HL-60/S4 treated with phorbol 12-myristate 13-acetate at 8.2 ng/mL for 4 days and 3 days (cell line): Measurements from ENCODE around the gene EMC10.
"Not testable (repeated sequence)": the region's sequence is repeated elsewhere in the genome, so short reads cannot be mapped to it uniquely, and the experiment has no call there.

Experiments used
- in situ Hi-C: fragments of 300-500 bp; cut with MboI; formaldehyde crosslinking; loops from 2 replicates; pipeline ENCODE4 v1.15.0; 2022; ENCODE audit warnings: low sequenced_read_pairs

The EMC10 gene

DNA sequence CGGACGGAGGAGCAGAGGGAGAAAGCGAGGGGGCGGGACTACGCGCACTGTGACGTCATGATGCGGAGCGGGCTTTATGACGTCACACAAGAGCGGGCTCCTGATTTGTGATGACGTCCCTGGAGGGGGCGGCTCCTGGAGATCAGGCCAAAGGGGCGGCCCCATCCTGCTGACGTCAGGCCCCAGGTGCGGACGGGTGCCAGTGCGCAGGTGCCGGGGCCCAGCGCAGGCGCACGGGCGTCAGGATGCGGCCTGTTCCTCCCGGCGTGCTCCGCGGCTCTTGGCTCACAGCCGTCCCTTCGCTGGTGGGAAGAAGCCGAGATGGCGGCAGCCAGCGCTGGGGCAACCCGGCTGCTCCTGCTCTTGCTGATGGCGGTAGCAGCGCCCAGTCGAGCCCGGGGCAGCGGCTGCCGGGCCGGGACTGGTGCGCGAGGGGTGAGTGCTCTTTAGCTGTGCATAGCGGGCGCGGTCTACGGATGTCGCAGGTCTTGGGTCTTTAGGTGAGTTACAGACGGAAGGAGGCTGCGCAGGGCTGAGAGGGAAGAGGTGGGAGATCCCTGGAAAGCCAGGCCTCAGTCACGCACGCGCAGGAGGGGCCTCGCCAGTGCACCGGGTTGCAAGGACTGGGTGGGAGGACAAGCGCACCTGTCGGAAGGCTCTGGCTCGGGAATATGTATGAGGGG, at the start of gene EMC10, which contains the start of gene GARIN5A:
Gene EMC10, plus strand, starts transcription at position 284 of the 683 bp plus-strand sequence. Its CDS starts 38 bp downstream, at position 322.
Gene GARIN5A, minus strand, starts transcription at position 625 of the 683 bp plus-strand sequence. Its CDS starts 460 bp downstream, at position 165.
- in situ Hi-C loops, result no loop called here

DNA sequence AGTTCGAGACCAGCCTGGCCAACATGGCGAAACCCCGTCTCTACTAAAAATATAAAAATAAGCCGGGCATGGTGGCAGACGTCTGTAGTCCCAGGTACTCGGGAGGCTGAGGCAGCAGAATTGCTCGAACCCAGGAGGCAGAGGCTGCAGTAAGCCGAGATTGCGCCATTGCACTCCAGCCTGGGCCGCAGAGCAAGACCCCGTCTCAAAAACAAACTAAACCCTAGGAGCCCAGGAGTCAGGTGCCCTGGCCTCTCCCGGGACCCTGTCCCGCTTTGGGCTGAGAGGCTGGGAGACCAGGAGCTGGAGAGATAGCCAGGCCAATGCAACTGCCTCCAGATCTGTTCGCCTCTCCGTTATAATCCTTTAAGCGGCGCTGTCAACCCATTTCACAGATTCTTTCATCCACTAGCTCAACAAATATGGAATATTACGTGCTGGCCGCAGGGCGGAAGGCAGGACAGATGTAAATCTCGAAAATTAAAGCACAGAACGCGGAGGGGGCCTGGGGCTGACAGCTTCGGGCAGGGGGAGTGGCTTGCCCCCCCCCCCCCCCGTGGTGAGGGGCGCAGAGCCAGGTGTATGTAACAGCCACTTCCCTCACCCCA, 48.9 kb upstream of the EMC10 start:
- in situ Hi-C loops, result no loop called here

DNA sequence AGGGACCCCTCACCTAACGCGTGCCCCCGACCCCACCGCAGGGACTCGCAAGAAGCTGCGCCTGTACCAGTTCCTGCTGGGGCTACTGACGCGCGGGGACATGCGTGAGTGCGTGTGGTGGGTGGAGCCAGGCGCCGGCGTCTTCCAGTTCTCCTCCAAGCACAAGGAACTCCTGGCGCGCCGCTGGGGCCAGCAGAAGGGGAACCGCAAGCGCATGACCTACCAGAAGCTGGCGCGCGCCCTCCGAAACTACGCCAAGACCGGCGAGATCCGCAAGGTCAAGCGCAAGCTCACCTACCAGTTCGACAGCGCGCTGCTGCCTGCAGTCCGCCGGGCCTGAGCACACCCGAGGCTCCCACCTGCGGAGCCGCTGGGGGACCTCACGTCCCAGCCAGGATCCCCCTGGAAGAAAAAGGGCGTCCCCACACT, 48.3 kb upstream of the EMC10 start:
- in situ Hi-C loops, result no loop called here

DNA sequence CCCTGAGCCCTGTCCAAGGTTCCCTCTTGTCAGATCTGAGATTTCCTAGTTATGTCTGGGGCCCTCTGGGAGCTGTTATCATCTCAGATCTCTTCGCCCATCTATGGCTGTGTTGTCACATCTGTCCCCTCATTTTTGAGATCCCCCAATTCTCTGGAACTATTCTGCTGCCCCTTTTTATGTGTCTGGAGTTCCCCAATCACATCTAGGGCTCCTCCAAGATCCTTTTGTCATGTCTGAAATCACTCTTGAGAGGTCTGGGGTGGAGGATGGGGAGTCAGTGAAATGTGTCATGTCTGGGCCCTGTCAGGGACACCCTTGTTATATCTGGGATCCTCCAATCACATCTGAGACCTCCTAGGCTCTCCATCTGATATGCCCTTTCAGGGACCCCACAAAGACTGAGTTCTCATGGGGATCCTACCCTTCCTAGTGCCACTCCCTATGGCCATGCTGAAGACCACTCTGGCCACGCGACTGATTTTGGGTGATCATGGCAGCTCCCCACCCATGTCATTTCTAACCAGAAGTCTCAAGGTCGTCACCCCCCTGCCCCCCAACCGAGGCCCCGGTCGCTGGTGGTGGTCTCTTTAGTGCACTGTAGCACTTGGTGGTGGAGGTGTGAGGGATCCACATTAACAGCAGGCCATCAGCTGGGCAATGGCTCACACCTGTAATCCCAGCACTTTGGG, 47.4 kb upstream of the EMC10 start:
- in situ Hi-C loops, result no loop called here

DNA sequence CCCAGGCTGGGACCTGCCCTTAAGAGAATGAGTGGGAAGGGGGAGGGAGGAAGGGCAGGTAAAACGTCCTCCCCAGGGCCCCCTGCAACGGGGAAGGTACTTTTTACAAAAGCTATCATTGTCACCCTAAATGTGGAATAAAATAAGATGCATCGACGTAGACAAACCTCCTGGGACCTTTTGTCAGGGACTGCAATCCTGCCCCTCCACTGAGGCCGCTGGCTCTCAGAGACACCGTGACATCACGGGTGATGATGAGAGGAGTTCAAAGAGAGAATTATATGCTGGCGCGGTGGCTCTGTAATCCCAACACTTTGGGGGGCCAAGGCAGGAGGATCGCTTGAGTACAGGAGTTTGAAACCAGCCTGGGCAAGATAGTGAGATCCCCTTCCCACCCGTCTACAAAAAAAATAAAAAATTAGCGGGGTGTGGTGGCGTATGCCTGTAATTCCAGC, 45.4 kb upstream of the EMC10 start:
- in situ Hi-C loops, result no loop called here

DNA sequence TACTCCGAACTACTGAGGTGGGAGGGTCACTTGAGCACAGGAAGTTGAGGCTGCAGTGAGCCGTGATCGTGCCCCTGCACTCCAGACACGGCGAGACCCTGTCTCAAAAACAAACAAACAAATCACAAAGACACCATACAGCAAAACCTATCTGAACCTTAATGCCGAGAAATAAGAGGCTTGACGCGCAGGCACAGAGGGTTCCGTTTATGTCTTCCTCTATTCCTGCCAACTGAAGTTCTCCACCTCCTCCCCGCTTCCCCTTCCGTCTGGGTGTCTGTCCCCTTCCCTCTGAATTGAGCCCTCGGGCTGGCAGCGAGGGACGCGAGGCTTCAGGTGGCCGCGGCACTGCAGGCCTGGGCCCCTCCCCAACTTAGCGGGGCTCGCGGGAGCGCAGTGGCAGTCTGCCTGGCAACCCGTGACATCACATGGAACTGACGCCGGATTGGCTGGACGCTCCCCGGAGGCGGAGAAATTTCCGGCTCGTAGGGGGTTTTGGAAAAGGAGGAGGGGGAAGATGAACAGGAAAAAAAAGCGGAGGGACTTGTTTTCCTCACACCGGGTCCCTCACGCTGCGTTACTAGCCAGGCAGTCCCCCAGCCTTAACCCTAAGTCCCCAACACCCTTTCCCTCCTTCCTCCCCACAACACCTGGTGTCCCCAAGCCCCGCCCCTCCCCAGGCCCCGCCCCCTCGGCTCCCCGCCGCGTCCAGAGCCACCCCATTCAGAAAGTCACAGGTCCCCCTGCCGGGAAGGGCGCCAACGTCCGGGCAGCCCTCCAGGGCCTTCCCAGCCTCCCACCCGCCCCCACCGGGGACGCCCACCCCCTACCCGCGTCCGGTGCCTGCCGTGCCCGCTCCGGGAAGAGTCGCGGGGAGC, 44.7 kb upstream of the EMC10 start:
- in situ Hi-C loops, result no loop called here

DNA sequence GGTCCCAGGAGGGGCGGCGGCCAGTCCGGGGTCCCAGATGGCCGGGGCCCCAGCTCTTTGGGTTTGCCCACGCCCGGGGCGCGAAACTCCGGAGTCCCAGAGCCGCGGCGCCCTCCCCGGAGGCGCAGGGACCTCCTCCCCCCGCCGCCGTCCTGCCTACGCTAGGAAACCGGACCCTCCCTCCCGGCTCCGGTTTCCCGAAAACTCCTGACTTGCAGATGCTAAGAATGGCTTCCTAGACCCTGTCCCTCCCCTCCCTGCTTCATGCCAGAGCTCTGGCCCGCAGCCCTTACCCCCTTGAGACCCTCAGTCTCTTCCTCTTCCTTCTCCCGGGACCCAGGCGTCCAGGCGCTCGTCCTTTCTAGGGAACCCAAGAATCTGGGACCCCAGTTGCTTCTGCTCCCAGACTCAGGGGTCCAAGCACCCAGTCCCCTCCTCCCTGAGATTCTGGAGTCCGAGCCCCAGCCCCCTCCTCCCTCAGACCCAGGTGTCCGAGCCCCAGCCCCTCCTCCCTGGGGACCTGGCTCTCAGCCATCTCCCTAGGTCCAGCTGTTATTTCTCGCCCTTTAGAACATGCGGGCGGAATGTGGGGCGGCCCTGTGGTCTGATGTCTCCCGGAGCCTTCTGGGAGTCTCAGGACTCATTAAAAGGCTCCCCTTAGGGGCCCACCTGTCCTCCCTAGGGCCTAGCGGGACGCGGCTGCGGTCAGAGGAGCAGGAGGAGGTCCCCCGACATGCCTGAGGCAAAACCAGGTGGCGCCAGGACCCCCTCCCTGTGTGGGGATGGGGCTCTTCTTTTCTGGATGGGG, 43.9 kb upstream of the EMC10 start, which contains the start of gene MYBPC2:
Gene MYBPC2, plus strand, starts transcription at position 672 of the 808 bp plus-strand sequence. Its CDS starts 62 bp downstream, at position 734.
- in situ Hi-C loops, result no loop called here

DNA sequence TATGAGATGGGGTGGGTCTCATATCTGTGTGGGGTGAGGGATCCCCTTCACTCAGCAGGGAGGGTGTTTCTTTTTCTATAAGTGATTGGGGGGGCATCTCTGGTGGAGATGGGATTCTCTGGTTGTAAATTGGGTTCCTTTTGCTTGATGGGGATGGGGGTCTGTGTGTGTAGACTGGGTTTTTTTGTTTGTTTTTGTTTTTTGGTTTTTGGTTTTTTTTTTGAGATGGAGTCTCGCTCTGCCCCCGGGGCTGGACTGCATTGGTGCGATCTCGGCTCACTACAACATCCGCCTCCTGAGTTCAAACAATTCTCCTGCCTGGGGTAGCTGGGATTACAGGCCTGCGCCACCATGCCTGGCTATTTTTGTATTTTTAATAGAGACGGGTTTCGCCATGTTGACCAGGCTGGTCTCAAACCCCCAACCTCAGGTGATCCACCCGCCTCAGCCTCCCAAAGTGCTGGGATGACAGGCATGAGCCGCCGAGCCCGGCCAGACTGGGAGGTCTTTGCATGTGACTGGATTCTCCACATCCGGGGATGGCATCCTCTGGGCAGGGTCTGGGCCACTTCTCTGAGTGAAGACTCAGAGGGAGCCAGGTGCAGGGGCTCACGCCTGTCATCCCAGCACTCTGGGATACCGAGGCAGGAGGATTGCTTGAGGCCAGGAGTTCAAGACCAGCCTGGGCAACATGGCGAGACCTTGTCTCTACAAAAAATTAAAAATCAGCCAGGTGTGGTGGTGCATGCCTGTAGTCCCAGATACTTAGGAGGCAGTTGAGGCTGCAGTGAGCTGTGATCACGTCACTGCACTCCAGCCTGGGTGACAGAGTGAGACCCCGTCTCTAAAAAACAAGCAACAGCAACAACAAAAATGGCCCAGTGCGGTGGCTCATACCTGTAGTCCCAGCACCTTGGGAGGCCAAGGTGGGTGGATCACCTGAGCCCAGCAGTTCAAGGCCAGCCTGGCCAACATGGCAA, 42.8 kb upstream of the EMC10 start:
- in situ Hi-C loops, result no loop called here

DNA sequence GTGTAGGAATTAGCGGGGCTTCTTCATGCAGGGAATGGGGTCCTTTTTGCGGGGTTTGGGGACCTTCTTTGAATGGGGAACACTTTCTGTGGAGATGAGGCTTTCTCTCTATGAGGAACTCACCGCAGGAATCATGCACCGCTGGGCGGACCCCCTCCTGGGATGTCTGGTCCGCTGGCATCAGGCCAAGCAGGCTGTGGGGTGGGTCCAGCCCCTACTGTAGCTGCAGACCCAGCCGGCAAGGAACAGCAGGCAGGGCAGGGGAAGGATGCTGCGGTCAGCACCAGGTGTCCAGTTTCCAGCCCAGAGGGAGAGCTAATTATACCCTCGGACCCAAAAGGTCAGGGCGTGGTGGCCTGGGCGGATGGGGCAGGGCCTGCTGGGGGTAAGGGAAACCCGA, 41.8 kb upstream of the EMC10 start:
- in situ Hi-C loops, result no loop called here

DNA sequence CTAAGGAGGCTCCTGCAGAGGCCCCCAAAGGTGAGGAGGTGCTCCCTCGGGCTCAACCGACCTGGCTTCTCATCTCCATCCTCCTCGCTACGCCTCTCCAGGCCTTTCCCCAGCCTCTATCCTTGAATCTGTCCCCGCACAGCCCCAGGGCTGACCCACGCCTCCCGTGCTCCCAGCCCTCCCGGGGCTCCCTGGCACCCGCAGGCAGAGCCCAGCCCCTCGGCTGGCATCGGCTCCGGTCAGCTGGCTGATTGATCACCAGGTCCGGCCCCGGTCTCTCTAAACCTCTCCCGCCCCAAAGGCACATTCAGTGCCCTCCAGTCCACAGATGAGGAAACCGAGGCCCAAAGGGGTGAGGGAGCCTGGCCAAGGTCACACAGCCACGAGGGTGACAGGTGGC, 41.1 kb upstream of the EMC10 start:
- in situ Hi-C loops, result no loop called here

DNA sequence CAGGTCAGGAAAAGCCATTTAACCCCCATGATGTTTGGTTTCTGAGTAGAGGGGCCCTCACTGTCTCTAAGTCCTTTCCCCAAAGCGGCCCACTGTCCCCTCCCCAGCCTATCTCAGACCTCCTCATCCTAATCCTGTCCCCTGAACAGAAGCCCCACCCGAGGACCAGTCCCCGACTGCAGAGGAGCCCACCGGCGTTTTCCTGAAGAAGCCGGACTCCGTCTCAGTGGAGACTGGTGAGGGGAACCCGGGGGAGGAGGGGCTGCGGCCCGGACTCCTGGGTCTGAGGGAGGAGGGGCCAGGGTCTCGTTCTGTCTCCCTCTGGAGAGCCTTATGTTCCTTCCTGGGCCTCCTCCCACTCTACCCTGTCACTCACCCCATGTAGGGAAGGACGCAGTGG, 40.7 kb upstream of the EMC10 start:
- in situ Hi-C loops, result no loop called here

DNA sequence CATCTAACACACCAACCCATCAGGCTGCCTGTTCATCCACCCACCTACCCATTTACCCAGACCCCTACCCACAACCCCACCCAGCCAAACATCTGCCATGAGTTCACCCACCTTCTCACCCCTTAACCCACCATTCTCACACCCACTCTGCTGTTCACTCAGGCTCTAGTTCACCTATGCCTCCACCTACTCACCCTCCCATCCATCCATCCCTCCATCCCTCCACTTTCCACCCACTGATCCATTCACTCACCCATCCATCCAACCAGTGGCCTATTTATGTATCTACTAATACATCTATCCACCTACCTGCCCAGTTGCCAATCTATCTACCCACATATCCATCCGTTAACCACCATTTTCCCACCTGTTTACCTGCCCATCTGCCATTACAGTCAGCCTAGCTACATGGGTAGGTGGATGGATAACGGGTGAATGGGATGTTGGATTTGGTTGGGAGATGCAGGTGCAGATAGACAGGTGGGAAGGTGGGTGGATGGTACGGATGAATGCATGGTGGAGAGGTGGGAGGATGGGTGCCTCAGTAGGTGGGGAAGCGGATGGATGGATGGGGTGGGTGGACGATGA, 38.4 kb upstream of the EMC10 start:
- in situ Hi-C loops, result no loop called here

DNA sequence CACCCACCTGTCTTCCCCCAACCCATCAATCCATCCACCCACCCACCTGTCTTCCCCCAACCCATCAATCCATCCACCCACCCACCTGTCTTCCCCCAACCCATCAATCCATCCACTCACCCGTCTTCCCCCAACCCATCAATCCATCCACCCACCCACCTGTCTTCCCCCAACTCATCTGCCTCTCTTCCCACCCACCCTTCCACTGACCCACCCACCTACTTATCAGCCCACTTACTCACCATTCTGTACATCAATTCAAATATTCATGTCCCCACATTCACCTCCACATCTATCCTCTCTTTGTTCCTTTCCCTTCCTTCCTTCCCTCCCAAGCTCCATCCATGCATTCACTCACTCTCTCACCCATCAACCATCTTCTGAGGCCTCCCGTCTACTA, 37.2 kb upstream of the EMC10 start:
- in situ Hi-C loops, result not testable (repeated sequence)

DNA sequence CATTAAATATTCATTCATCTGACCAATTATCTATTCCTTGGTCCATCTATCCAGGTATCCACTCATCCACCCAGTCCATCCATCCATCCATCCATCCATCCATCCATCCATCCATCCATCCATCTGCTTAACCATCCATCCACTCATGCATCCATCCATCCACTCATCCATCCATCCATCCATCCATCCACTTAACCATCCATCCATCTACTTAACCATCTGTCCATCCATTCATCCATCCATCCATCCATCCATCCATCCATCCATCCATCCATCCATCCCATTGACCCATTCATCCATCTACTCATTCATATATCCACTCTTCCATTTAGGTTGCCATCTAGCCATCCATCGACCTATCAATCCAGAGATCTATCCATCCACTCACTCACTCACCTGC, 32.2 kb upstream of the EMC10 start:
- in situ Hi-C loops, result no loop called here

DNA sequence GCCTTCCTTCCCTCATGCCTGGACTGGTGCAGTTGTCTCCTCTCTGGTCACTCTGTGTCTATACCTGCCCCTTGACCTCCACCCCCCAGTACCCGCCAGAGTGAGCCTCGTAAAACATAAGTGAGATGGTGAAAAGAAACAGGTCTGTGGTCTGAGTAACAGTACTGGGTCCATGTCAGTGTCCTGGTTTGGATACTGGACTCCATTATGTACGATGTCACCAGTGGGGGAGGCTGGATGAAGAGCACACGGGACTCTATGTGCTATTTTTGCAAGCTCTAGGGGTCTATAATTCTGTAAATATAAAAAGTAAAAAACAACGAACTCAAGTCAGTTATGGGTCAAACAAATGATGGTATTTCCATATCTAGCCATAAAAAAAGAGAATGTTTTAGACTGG, 29.3 kb upstream of the EMC10 start:
- in situ Hi-C loops, result no loop called here

DNA sequence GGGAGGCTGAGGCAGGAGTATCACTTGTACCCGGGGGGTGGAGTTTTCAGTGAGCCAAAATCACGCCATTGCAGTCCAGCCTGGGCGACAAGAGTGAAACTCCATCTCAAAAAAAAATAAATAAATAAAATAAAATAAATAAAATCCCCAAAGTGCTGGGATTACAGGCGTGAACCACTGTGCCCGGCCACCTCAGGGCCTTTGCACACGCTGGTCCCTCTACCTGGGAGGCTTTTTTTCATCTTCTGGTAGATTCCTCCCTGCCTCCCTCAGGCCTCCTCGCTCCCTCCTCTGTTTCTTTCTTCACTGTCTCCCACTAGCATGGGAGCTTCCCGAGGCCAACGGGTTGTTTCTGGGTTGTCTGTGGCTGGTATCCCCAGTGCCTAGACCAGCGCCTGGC, 28.6 kb upstream of the EMC10 start:
- in situ Hi-C loops, result no loop called here

DNA sequence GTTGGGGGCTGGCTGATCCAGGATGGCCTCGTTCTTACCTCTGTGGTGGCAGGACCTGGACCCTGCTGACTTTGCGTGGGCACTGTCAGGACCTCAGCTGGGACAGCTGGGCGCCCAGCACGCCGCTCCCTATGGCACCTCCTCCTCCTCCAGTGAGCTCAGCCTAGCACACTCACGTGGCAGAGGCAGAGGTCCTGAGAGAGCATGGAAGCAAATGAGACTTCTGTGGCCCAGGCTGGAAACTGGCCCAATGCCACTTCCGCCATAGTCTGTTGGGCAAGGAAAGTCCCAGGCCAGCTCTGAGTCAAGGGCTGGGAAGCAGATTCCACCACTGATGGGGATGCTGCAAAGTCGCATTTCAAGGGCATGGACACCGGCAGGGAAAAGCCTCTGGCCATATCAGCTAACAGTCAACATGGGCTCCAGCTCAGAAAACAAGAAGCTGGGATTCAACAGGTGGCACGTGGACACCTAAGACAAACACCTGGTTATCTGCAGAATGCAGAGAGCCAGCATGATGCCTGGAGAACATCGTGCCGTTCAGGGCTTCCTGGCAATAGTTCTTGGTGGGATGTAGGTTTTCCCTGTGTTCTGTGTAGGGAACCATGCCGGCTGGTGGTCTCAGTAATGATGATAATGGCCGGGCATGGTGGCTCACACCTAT, 26.9 kb upstream of the EMC10 start:
- in situ Hi-C loops, result no loop called here
